HL-60 (cell line): ENCODE data around the gene REPS2.

Experiments used
- DNase-seq, 2 experiments: peaks; one replicate each; pipeline ENCODE4 v3.0.0-alpha.2; 2010 to 2020; ENCODE audit warnings: low read depth in 1 of 2, low spot score in 1 of 2
- H3K27ac ChIP-seq: fragments of 250-450 bp; sonication (Bioruptor Pico); replicated peaks from 2 replicates; pipeline ENCODE4 v1.5.1; 2020; ENCODE audit warnings: mild to moderate bottlenecking, moderate library complexity
- H3K27me3 ChIP-seq: fragments of 250-450 bp; sonication (Bioruptor Pico); 2 replicates; pipeline ENCODE4 v1.5.1; 2021; ENCODE audit warnings: mild to moderate bottlenecking, moderate library complexity; ENCODE audit not compliant: insufficient read depth, poor library complexity, severe bottlenecking
- H3K4me3 ChIP-seq: replicated peaks from 2 replicates; pipeline ENCODE4 v1.5.1; 2011; ENCODE audit warnings: mild to moderate bottlenecking, control low read depth, low read length; ENCODE audit not compliant: insufficient read depth
- CTCF ChIP-seq: IDR thresholded peaks from one replicate; pipeline ENCODE4 v1.5.1; 2011; ENCODE audit warnings: low read length, control low read depth, inconsistent platforms; ENCODE audit not compliant: insufficient read depth
- GABPA ChIP-seq: IDR thresholded peaks from 2 replicates; pipeline ENCODE4 v1.6.1; 2012; ENCODE audit warnings: low read depth
- POLR2AphosphoS5 ChIP-seq: IDR thresholded peaks from 2 replicates; pipeline ENCODE4 v1.6.1; 2012; ENCODE audit warnings: low read depth
- REST ChIP-seq: IDR thresholded peaks from 2 replicates; pipeline ENCODE4 v1.6.1; 2012; ENCODE audit warnings: low read depth; ENCODE audit not compliant: insufficient replicate concordance
- SPI1 ChIP-seq: IDR thresholded peaks from 2 replicates; pipeline ENCODE4 v1.6.1; 2012; ENCODE audit warnings: low read depth, mild to moderate bottlenecking, borderline replicate concordance

Gene REPS2

GRCh38 chrX:17183566-17183965, 237.1 kb downstream of the REPS2 start:
- TF ChIP-seq GABPA (no peak), REST (no peak), POLR2AphosphoS5 (no peak), SPI1 (no peak), CTCF (no peak)
- no peak overlapping the region for H3K4me3 ChIP-seq
- DNase-seq, result no peak
- H3K27me3 ChIP-seq, result no peaks in the 10 kb centered on the region
- no peak overlapping the region for H3K27ac ChIP-seq

GRCh38 chrX:17185431-17185830, 239.0 kb downstream of the REPS2 start:
- Histone ChIP-seq H3K4me3 (no peak overlapping the region), H3K27me3 (no peaks in the 10 kb centered on the region), H3K27ac (no peak overlapping the region)
- TF ChIP-seq CTCF (no peak), SPI1 (no peak), REST (no peak), GABPA (no peak), POLR2AphosphoS5 (no peak)
- DNase-seq, result no peak

- Histone ChIP-seq H3K4me3 (no peak overlapping the region), H3K27ac (no peak overlapping the region), H3K27me3 (no peaks in the 10 kb centered on the region)
- TF ChIP-seq REST, result no peak
- no peak for TF ChIP-seq POLR2AphosphoS5
- no peak for TF ChIP-seq GABPA
- no peak for TF ChIP-seq SPI1
- no peak for TF ChIP-seq CTCF
- DNase-seq, result no peak
Measured at GRCh38 chrX:17187136-17187756, 240.8 kb downstream of the REPS2 start.
